ENCODE data around the gene FST.

FST gene

GRCh38 chr5:53480416-53481158 is at the start of gene FST:
FST (plus strand) TSS chr5:53480629; CDS start chr5:53480792, 163 bp downstream.
- peak within 1 kb of the TSS; percentile 52 for H3K27ac ChIP-seq (ENCODE audit: low read length)
- H3K9ac ChIP-seq (ENCODE audit: low read length) = peak within 1 kb of the TSS; percentile 85
- H3K36me3 ChIP-seq (ENCODE audit: control insufficient read depth, low read depth, low read length) = peaks cover 28% of the 10 kb centered on the region
- peak within 1 kb of the TSS; percentile 99 for H3K4me3 ChIP-seq (ENCODE audit: low read length)
- peaks cover 10% of the 10 kb centered on the region for H3K27me3 ChIP-seq (ENCODE audit: control insufficient read depth, insufficient read depth, low read length)
- H3K4me1 ChIP-seq (ENCODE audit: control insufficient read depth, low read depth, low read length) = peaks cover 7% of the 10 kb centered on the region
- H3K9me3 ChIP-seq (ENCODE audit: control insufficient read depth, low read depth, low read length) = no peaks in the 10 kb centered on the region

GRCh38 chr5:53431665-53432064 is 48.8 kb upstream of the FST start:
- Histone ChIP-seq H3K27me3 (ENCODE audit: control insufficient read depth, insufficient read depth, low read length) (no peaks in the 10 kb centered on the region), H3K27ac (ENCODE audit: low read length) (no peak overlapping the region), H3K9me3 (ENCODE audit: control insufficient read depth, low read depth, low read length) (no peaks in the 10 kb centered on the region), H3K36me3 (ENCODE audit: control insufficient read depth, low read depth, low read length) (no peaks in the 10 kb centered on the region), H3K4me3 (ENCODE audit: low read length) (no peak overlapping the region), H3K9ac (ENCODE audit: low read length) (no peak overlapping the region), H3K4me1 (ENCODE audit: control insufficient read depth, low read depth, low read length) (peaks cover under 1% of the 10 kb centered on the region)

- Histone ChIP-seq H3K4me3 (ENCODE audit: low read length) (no peak overlapping the region), H3K27me3 (ENCODE audit: control insufficient read depth, insufficient read depth, low read length) (no peaks in the 10 kb centered on the region), H3K9ac (ENCODE audit: low read length) (no peak overlapping the region), H3K4me1 (ENCODE audit: control insufficient read depth, low read depth, low read length) (no peaks in the 10 kb centered on the region), H3K27ac (ENCODE audit: low read length) (no peak overlapping the region), H3K9me3 (ENCODE audit: control insufficient read depth, low read depth, low read length) (no peaks in the 10 kb centered on the region), H3K36me3 (ENCODE audit: control insufficient read depth, low read depth, low read length) (no peaks in the 10 kb centered on the region)
Measured at GRCh38 chr5:53433026-53433425, 47.4 kb upstream of the FST start.

- H3K9ac ChIP-seq (ENCODE audit: low read length) = no peak overlapping the region
- H3K36me3 ChIP-seq (ENCODE audit: control insufficient read depth, low read depth, low read length) = no peaks in the 10 kb centered on the region
- H3K9me3 ChIP-seq (ENCODE audit: control insufficient read depth, low read depth, low read length) = no peaks in the 10 kb centered on the region
- no peak overlapping the region for H3K4me3 ChIP-seq (ENCODE audit: low read length)
- H3K27ac ChIP-seq (ENCODE audit: low read length) = no peak overlapping the region
- no peaks in the 10 kb centered on the region for H3K27me3 ChIP-seq (ENCODE audit: control insufficient read depth, insufficient read depth, low read length)
- no peaks in the 10 kb centered on the region for H3K4me1 ChIP-seq (ENCODE audit: control insufficient read depth, low read depth, low read length)
Measured at GRCh38 chr5:53434541-53434940, 45.9 kb upstream of the FST start.

GRCh38 chr5:53436480-53437191 is 43.8 kb upstream of the FST start:
- Histone ChIP-seq H3K27me3 (ENCODE audit: control insufficient read depth, insufficient read depth, low read length) (no peaks in the 10 kb centered on the region), H3K4me1 (ENCODE audit: control insufficient read depth, low read depth, low read length) (no peaks in the 10 kb centered on the region), H3K4me3 (ENCODE audit: low read length) (no peak overlapping the region), H3K27ac (ENCODE audit: low read length) (no peak overlapping the region), H3K36me3 (ENCODE audit: control insufficient read depth, low read depth, low read length) (no peaks in the 10 kb centered on the region), H3K9ac (ENCODE audit: low read length) (no peak overlapping the region), H3K9me3 (ENCODE audit: control insufficient read depth, low read depth, low read length) (no peaks in the 10 kb centered on the region)

GRCh38 chr5:53438079-53438478 is 42.4 kb upstream of the FST start:
- Histone ChIP-seq H3K4me1 (ENCODE audit: control insufficient read depth, low read depth, low read length) (no peaks in the 10 kb centered on the region), H3K27me3 (ENCODE audit: control insufficient read depth, insufficient read depth, low read length) (no peaks in the 10 kb centered on the region), H3K36me3 (ENCODE audit: control insufficient read depth, low read depth, low read length) (no peaks in the 10 kb centered on the region), H3K9me3 (ENCODE audit: control insufficient read depth, low read depth, low read length) (no peaks in the 10 kb centered on the region), H3K9ac (ENCODE audit: low read length) (no peak overlapping the region), H3K4me3 (ENCODE audit: low read length) (no peak overlapping the region), H3K27ac (ENCODE audit: low read length) (no peak overlapping the region)

GRCh38 chr5:53438486-53439472 is 41.6 kb upstream of the FST start:
- Histone ChIP-seq H3K36me3 (ENCODE audit: control insufficient read depth, low read depth, low read length) (no peaks in the 10 kb centered on the region), H3K27ac (ENCODE audit: low read length) (no peak overlapping the region), H3K4me1 (ENCODE audit: control insufficient read depth, low read depth, low read length) (no peaks in the 10 kb centered on the region), H3K27me3 (ENCODE audit: control insufficient read depth, insufficient read depth, low read length) (no peaks in the 10 kb centered on the region), H3K9ac (ENCODE audit: low read length) (no peak overlapping the region), H3K4me3 (ENCODE audit: low read length) (no peak overlapping the region), H3K9me3 (ENCODE audit: control insufficient read depth, low read depth, low read length) (no peaks in the 10 kb centered on the region)

GRCh38 chr5:53442961-53443360 is 37.5 kb upstream of the FST start:
- Histone ChIP-seq H3K9ac (ENCODE audit: low read length) (no peak overlapping the region), H3K4me3 (ENCODE audit: low read length) (no peak overlapping the region), H3K9me3 (ENCODE audit: control insufficient read depth, low read depth, low read length) (no peaks in the 10 kb centered on the region), H3K36me3 (ENCODE audit: control insufficient read depth, low read depth, low read length) (no peaks in the 10 kb centered on the region), H3K4me1 (ENCODE audit: control insufficient read depth, low read depth, low read length) (no peaks in the 10 kb centered on the region), H3K27me3 (ENCODE audit: control insufficient read depth, insufficient read depth, low read length) (no peaks in the 10 kb centered on the region), H3K27ac (ENCODE audit: low read length) (no peak overlapping the region)

GRCh38 chr5:53445569-53445968 is 34.9 kb upstream of the FST start:
- Histone ChIP-seq H3K4me3 (ENCODE audit: low read length) (no peak overlapping the region), H3K9ac (ENCODE audit: low read length) (no peak overlapping the region), H3K4me1 (ENCODE audit: control insufficient read depth, low read depth, low read length) (no peaks in the 10 kb centered on the region), H3K36me3 (ENCODE audit: control insufficient read depth, low read depth, low read length) (no peaks in the 10 kb centered on the region), H3K27me3 (ENCODE audit: control insufficient read depth, insufficient read depth, low read length) (no peaks in the 10 kb centered on the region), H3K27ac (ENCODE audit: low read length) (no peak overlapping the region), H3K9me3 (ENCODE audit: control insufficient read depth, low read depth, low read length) (no peaks in the 10 kb centered on the region)

GRCh38 chr5:53446908-53447307 is 33.5 kb upstream of the FST start:
- Histone ChIP-seq H3K4me1 (ENCODE audit: control insufficient read depth, low read depth, low read length) (no peaks in the 10 kb centered on the region), H3K4me3 (ENCODE audit: low read length) (no peak overlapping the region), H3K9ac (ENCODE audit: low read length) (no peak overlapping the region), H3K27ac (ENCODE audit: low read length) (no peak overlapping the region), H3K27me3 (ENCODE audit: control insufficient read depth, insufficient read depth, low read length) (no peaks in the 10 kb centered on the region), H3K36me3 (ENCODE audit: control insufficient read depth, low read depth, low read length) (no peaks in the 10 kb centered on the region), H3K9me3 (ENCODE audit: control insufficient read depth, low read depth, low read length) (no peaks in the 10 kb centered on the region)

- no peaks in the 10 kb centered on the region for H3K36me3 ChIP-seq (ENCODE audit: control insufficient read depth, low read depth, low read length)
- no peaks in the 10 kb centered on the region for H3K9me3 ChIP-seq (ENCODE audit: control insufficient read depth, low read depth, low read length)
- H3K4me3 ChIP-seq (ENCODE audit: low read length) = no peak overlapping the region
- H3K27me3 ChIP-seq (ENCODE audit: control insufficient read depth, insufficient read depth, low read length) = no peaks in the 10 kb centered on the region
- H3K4me1 ChIP-seq (ENCODE audit: control insufficient read depth, low read depth, low read length) = peaks cover 9% of the 10 kb centered on the region
- no peak overlapping the region for H3K27ac ChIP-seq (ENCODE audit: low read length)
- H3K9ac ChIP-seq (ENCODE audit: low read length) = no peak overlapping the region
Measured at GRCh38 chr5:53448851-53449250, 31.6 kb upstream of the FST start.
